Ectodermal cell (in vitro differentiated cells): ENCODE measurements around the gene NELFB.

Experiments
- H3K27ac ChIP-seq: 2 replicates; pipeline ENCODE4 v1.7.0; 2013; ENCODE audit warnings: mild to moderate bottlenecking, low read depth, low read length; ENCODE audit not compliant: insufficient read depth, poor library complexity, severe bottlenecking
- H3K27me3 ChIP-seq: 2 replicates; pipeline ENCODE4 v1.7.0; 2013; ENCODE audit warnings: mild to moderate bottlenecking, low read length; ENCODE audit not compliant: insufficient read depth, control insufficient read depth, poor library complexity, severe bottlenecking
- H3K36me3 ChIP-seq: one replicate; pipeline ENCODE4 v1.7.0; 2013; ENCODE audit warnings: low read length; ENCODE audit not compliant: control insufficient read depth, insufficient read depth
- H3K4me1 ChIP-seq: one replicate; pipeline ENCODE4 v1.7.0; 2013; ENCODE audit warnings: low read length; ENCODE audit not compliant: control insufficient read depth, insufficient read depth
- H3K4me3 ChIP-seq: 2 replicates; pipeline ENCODE4 v1.7.0; 2013; ENCODE audit warnings: low read depth, low read length, control low read depth; ENCODE audit not compliant: insufficient read depth
- H3K9me3 ChIP-seq: 2 replicates; pipeline ENCODE4 v1.7.0; 2013; ENCODE audit warnings: mild to moderate bottlenecking, low read length, moderate library complexity; ENCODE audit not compliant: control insufficient read depth
- WGBS, 2 experiments: methylation state at CpG; one replicate each; pipeline ENCODE4 v1.1.7; 2013; ENCODE audit warnings: missing lambda C conversion rate in 2 of 2; 5-methylcytosine and 5-hydroxymethylcytosine counted together

Gene NELFB

GRCh38 chr9:137294091-137294680 lies 39.1 kb downstream of the NELFB start:
- Histone ChIP-seq H3K9me3 (no peaks in the 10 kb centered on the region), H3K27ac (no peak overlapping the region), H3K4me3 (no peak overlapping the region), H3K4me1 (peaks cover 25% of the 10 kb centered on the region), H3K36me3 (no peaks in the 10 kb centered on the region), H3K27me3 (peaks cover 44% of the 10 kb centered on the region)
- 81 to 83% methylated on average over 11 of the region's 11 CpGs for WGBS, 2 experiments

- 35 to 36% methylated on average over 35 of the region's 35 CpGs for WGBS, 2 experiments
- no peaks in the 10 kb centered on the region for H3K36me3 ChIP-seq
- peaks cover 44% of the 10 kb centered on the region for H3K27me3 ChIP-seq
- no peak overlapping the region for H3K27ac ChIP-seq
- H3K4me1 ChIP-seq: peaks cover 30% of the 10 kb centered on the region
- no peaks in the 10 kb centered on the region for H3K9me3 ChIP-seq
- no peak overlapping the region for H3K4me3 ChIP-seq
Measured at GRCh38 chr9:137294681-137295237, 39.6 kb downstream of the NELFB start.

GRCh38 chr9:137295238-137295811 lies 40.2 kb downstream of the NELFB start:
- Histone ChIP-seq H3K4me1 (peaks cover 34% of the 10 kb centered on the region), H3K27ac (no peak overlapping the region), H3K9me3 (no peaks in the 10 kb centered on the region), H3K36me3 (no peaks in the 10 kb centered on the region), H3K27me3 (peaks cover 44% of the 10 kb centered on the region), H3K4me3 (peak overlapping the region; percentile 2)
- 3% methylated on average over 76 of the region's 76 CpGs for WGBS, 2 experiments

GRCh38 chr9:137295849-137296669 lies 40.9 kb downstream of the NELFB start:
- Histone ChIP-seq H3K4me3 (peak overlapping the region; percentile 2), H3K27ac (peak overlapping the region; percentile 6), H3K27me3 (peaks cover 44% of the 10 kb centered on the region), H3K4me1 (peaks cover 34% of the 10 kb centered on the region), H3K9me3 (no peaks in the 10 kb centered on the region), H3K36me3 (no peaks in the 10 kb centered on the region)
- 5% methylated on average over 75 to 78 of the region's 78 CpGs for WGBS, 2 experiments

- no peak overlapping the region for H3K27ac ChIP-seq
- peaks cover 44% of the 10 kb centered on the region for H3K27me3 ChIP-seq
- WGBS, 2 experiments: 62 to 63% methylated on average over 24 of the region's 24 CpGs
- H3K36me3 ChIP-seq: no peaks in the 10 kb centered on the region
- peak overlapping the region; percentile 2 for H3K4me3 ChIP-seq
- peaks cover 34% of the 10 kb centered on the region for H3K4me1 ChIP-seq
- H3K9me3 ChIP-seq: no peaks in the 10 kb centered on the region
Measured at GRCh38 chr9:137296670-137297664, 41.8 kb downstream of the NELFB start.

GRCh38 chr9:137297966-137298365 lies 42.8 kb downstream of the NELFB start:
- WGBS, 2 experiments: 29 to 31% methylated on average over 7 of the region's 7 CpGs
- Histone ChIP-seq H3K9me3 (no peaks in the 10 kb centered on the region), H3K36me3 (no peaks in the 10 kb centered on the region), H3K4me1 (peaks cover 40% of the 10 kb centered on the region), H3K27me3 (peaks cover 50% of the 10 kb centered on the region), H3K4me3 (peak overlapping the region; percentile 75), H3K27ac (no peak overlapping the region)

GRCh38 chr9:137298401-137299202 lies 43.5 kb downstream of the NELFB start:
- no peak overlapping the region for H3K27ac ChIP-seq

GRCh38 chr9:137299203-137299565 lies 44.1 kb downstream of the NELFB start:
- Histone ChIP-seq H3K4me1 (peaks cover 52% of the 10 kb centered on the region), H3K27me3 (peaks cover 55% of the 10 kb centered on the region), H3K4me3 (peak overlapping the region; percentile 75), H3K36me3 (no peaks in the 10 kb centered on the region), H3K9me3 (no peaks in the 10 kb centered on the region), H3K27ac (no peak overlapping the region)
- WGBS, 2 experiments: 3 to 5% methylated on average over 10 of the region's 10 CpGs

More at GRCh38 chr9:137298401-137299202, 43.5 kb downstream of the NELFB start:
- no peaks in the 10 kb centered on the region for H3K36me3 ChIP-seq
- no peaks in the 10 kb centered on the region for H3K9me3 ChIP-seq
- WGBS, 2 experiments: 29 to 32% methylated on average over 24 of the region's 24 CpGs
- H3K4me3 ChIP-seq: peak overlapping the region; percentile 75
- H3K27me3 ChIP-seq: peaks cover 56% of the 10 kb centered on the region
- H3K4me1 ChIP-seq: peaks cover 46% of the 10 kb centered on the region

- H3K4me3 ChIP-seq: peak overlapping the region; percentile 75
- WGBS, 2 experiments: 1 to 2% methylated on average over 15 of the region's 16 CpGs
- H3K27me3 ChIP-seq: peaks cover 47% of the 10 kb centered on the region
- no peaks in the 10 kb centered on the region for H3K36me3 ChIP-seq
- H3K4me1 ChIP-seq: peaks cover 59% of the 10 kb centered on the region
- H3K9me3 ChIP-seq: no peaks in the 10 kb centered on the region
- no peak overlapping the region for H3K27ac ChIP-seq
Measured at GRCh38 chr9:137299938-137300337, 44.8 kb downstream of the NELFB start.
